ENCODE results near the gene CTNNAL1.

Gene CTNNAL1

GRCh38 chr9:109028457-109028856, 15.2 kb upstream of the CTNNAL1 start:
- DNase-seq (ENCODE audit: low read depth in 2 of 2), result no peak

DNA sequence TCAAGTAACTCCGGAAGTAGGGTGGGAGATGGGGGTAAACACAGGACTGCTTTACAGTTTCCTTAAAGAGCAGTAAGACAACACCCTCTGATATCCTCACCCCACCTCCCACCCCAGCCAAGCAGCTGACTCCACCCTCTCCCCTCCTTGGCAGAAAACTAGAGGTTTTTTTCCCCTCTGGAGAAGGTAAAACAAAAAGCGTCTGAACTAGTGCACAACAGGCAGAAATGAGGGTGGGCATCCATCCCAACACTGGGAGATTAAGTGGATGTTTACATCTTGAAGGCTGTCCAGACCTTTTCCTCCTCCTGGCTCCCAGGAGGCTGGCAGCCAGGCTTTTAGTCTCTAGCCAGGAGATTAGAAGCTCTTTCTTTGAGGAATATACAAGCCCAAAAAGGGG, 13.9 kb upstream of the CTNNAL1 start:
- no peak for DNase-seq (ENCODE audit: low read depth in 2 of 2)

DNA sequence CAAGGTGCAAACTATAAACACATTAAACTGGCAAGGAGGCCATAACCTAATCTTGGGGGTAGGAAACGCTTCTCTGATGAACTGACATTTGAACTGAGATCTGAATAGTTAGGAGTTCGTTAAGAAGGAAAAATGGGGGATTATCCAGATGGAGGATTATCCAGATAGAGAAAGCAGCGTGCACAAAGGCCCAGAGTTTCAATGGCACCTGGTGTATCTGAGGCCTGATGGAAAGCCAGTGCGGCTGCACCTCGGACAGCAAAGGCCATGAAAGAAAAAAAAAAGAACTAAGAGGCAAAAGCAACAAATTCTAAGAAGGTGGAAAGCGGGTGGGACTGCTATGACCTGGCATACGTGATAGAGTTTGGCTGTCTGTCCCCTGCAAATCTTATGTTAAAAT, 13.0 kb upstream of the CTNNAL1 start:
- no peak for DNase-seq (ENCODE audit: low read depth in 2 of 2)

- DNase-seq (ENCODE audit: low read depth in 2 of 2), result no peak
These were observed 9.6 kb upstream of the CTNNAL1 start for GRCh38 chr9:109022873-109023272.

GRCh38 chr9:109020581-109021511, 7.5 kb upstream of the CTNNAL1 start:
- no peak for DNase-seq (ENCODE audit: low read depth in 2 of 2)

- DNase-seq (ENCODE audit: low read depth in 2 of 2), result no peak
These were observed 6.8 kb upstream of the CTNNAL1 start for GRCh38 chr9:109020113-109020512.

DNA sequence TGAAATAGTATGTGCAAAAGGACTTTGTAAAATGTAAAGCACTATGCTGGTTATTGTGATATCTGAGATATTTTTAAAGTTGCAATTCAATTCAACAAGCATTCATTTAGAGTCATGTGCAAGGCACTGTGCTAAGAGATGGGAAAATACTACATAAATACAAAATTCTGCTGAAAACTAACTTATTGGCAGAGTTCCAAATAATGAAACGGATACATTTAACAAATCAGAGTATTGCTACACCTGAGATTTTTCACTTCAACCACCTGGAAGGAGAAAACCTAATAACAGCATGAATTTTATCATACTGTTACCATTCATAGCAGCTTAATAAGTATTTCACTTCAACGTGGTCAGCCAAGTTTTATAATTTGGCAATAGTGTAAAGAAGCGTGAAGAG, 6.1 kb upstream of the CTNNAL1 start:
- DNase-seq (ENCODE audit: low read depth in 2 of 2), result no peak

GRCh38 chr9:109017493-109017892, 4.2 kb upstream of the CTNNAL1 start:
- no peak for DNase-seq (ENCODE audit: low read depth in 2 of 2)

DNA sequence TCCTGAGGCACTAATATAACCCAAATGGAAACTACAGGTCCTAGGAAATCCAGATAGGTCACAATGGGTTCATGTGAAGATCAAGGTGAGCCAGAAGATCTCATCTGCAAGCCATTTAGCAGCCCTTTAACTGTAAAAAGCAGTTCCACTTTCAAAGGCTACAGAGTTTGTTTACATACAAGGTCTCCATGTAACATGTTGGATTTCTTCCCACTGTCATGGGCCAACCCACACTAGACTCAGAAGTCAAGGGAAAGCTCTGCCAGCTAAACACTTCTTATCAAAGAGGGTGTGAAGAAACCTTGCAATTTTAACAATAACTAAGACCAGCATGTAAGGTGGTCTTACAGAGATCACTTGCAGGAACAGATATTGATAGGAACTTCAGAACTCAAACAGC, 3.8 kb upstream of the CTNNAL1 start:
- DNase-seq (ENCODE audit: low read depth in 2 of 2), result no peak

GRCh38 chr9:109016132-109016531, 2.8 kb upstream of the CTNNAL1 start:
- DNase-seq (ENCODE audit: low read depth in 2 of 2), result no peak

- DNase-seq (ENCODE audit: low read depth in 2 of 2), result no peak
These were observed 1.4 kb upstream of the CTNNAL1 start for GRCh38 chr9:109014608-109015280.

GRCh38 chr9:109013679-109014607, 644 bp upstream of the CTNNAL1 start:
- DNase-seq (ENCODE audit: low read depth in 2 of 2), result no peak

GRCh38 chr9:109012009-109012875, 1.1 kb downstream of the CTNNAL1 start:
- peak in 1 of 2 donors; percentile 11 for DNase-seq (ENCODE audit: low read depth in 2 of 2)

DNA sequence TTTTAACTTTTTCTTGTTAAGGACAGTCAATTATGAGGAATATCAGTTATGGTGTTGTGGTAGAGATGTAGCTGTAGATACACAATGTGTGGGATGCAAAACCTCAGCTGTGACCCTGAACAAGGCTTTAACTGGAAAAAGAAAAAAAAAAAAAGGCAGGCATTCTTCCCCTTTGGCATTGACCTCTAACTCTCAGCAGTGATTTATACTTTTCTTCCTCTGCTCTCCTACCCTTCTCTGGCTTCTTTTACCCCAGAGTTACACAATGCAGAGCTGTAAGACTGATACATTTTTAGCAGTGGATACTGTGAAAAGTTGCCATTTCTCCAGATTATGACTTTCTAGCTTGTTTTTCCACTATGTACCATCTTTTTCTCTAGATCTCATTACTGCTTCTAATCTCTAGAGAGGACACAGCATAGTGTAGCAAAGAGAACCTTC, 2.0 kb downstream of the CTNNAL1 start:
- no peak for DNase-seq (ENCODE audit: low read depth in 2 of 2)

DNA sequence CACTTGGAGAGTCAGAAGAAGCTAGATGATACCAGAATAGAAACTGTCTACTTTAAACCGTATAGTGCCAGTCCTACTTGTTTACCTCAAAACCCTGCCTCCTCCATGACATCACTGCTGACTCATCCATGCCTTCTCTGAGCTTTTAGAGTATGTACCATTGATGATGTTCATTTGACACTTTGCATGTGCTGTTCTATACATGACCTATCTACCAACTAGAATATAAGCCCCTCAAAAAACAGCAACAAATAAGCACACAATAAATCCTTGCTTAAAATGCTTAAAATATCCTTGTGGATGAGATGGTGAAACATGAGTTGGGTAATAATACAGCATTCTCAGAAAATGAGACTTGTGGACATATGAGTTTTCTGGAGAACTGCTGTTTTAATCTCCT, 2.6 kb downstream of the CTNNAL1 start:
- DNase-seq (ENCODE audit: low read depth in 2 of 2), result peak in 1 of 2 donors; percentile 39

DNA sequence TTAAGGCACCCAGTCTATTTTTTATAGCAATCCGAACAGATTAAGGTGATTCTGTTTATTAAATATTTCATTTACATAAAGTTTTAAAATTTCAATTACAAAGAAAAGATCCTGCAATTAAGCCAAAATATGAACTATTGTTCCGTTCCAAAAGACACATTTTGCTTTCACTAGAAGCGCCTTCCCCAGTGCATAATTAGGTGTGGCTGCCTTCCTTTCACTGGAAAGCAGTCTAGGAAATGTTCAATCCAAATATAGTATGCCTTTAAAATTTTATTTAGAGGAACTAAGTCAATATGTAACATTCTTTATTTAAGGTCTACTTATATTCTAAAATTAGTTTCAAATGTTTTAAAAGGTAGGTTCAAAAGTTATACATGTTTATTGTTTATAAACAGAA, 7.6 kb downstream of the CTNNAL1 start:
- no peak for DNase-seq (ENCODE audit: low read depth in 2 of 2)

DNA sequence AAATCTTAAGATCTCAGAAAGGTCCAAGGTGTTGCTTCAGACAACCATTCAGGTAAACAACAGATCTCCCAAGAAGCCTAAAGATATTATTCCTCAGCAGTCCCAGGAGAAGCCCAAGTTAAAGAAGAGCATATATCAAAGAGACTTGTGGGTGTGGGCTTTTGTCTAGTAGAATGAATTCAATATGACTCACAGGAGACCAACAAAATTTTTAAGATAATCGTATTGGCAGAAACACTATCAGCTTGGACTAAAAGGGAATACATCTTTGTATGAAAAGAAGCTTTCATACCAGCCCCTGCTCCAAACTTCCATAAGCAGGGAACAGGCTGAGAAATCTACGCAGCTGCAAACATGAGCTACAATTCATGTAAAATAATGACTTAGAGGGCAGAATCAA, 10.2 kb downstream of the CTNNAL1 start:
- DNase-seq (ENCODE audit: low read depth in 2 of 2), result no peak

GRCh38 chr9:109002141-109002540, 11.2 kb downstream of the CTNNAL1 start:
- DNase-seq (ENCODE audit: low read depth in 2 of 2), result no peak

DNA sequence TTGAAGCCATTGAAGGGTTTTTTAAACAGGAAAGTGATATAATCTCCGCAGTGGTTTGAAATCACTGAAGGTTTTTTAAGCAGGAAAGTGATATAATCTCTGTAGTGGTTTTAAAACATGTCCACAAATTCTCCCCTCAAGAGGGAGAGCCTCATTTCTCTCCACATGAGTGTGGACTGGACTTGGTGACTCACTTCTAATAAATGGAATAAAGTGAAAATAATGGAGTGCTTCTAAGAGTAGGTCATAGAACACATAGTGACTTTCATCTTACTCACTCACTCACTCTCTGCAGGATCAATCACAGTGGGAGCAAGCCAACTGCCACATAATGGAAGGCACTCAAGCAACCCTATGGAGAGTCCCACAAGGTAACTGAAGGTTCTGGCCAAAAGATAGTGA, 12.0 kb downstream of the CTNNAL1 start:
- no peak for DNase-seq (ENCODE audit: low read depth in 2 of 2)

DNA sequence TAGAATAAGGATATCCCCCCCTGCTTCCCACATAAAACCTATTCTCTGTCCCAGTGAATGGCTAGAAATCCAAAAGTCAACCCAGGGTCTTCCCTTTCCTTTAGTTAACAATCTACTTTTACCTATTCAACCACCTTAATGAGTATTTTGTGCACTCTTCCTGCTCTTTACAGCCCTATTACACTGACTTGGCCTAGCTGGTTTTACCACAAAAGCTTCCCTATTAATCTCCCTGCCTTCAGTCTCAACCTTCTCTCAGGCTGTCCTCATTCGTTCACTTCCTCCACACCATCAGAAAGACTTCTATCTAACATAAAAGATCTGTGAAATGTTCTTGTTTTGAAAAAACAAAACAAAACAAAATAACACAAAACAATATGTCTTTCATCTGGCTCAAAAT, 16.2 kb downstream of the CTNNAL1 start:
- DNase-seq (ENCODE audit: low read depth in 2 of 2), result no peak

GRCh38 chr9:108996643-108997042, 16.7 kb downstream of the CTNNAL1 start:
- DNase-seq (ENCODE audit: low read depth in 2 of 2), result no peak

All from stimulated activated CD8-positive, alpha-beta memory T cell treated with anti-CD3 and anti-CD28 coated beads, Interleukin-2, amount 100 ng/mL, for 1 hour (primary cell).